ENCODE data around the gene ATF6.

ATF6 gene

DNA sequence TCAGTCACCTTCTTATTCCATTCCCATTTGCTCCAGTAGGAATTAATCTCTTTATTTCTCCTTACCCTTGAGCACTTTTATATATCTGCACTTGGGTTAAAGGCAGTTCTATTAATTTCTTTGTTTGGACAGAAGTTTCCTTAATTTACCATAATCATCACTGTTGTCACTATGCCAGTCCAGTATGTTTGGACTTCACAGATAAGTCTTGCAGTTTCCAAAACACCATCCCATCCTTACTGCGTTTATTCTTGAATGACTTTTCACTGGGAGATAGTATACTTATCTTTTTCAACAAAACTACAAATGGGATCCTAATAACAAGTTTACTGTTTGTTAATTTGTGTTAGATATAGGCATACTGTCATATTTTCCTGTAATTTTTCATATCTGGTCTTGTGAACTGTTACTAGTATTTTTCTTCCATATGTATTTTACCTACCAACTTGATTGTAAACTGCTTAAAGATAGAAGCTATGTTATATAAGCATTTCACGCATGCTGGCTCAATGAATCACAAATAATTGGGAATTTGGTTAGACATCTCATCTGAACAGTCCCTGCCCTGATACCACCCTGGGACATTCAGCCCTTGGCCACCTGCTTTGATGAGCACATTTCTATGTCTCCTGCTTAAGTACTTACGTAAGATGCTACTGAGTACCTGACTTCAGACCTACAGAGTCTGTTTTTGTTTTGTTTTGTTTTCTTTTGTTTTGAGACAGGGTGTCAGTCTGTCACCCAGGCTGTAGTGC lies 179.4 kb downstream of the ATF6 start:
- no peak for DNase-seq

DNA sequence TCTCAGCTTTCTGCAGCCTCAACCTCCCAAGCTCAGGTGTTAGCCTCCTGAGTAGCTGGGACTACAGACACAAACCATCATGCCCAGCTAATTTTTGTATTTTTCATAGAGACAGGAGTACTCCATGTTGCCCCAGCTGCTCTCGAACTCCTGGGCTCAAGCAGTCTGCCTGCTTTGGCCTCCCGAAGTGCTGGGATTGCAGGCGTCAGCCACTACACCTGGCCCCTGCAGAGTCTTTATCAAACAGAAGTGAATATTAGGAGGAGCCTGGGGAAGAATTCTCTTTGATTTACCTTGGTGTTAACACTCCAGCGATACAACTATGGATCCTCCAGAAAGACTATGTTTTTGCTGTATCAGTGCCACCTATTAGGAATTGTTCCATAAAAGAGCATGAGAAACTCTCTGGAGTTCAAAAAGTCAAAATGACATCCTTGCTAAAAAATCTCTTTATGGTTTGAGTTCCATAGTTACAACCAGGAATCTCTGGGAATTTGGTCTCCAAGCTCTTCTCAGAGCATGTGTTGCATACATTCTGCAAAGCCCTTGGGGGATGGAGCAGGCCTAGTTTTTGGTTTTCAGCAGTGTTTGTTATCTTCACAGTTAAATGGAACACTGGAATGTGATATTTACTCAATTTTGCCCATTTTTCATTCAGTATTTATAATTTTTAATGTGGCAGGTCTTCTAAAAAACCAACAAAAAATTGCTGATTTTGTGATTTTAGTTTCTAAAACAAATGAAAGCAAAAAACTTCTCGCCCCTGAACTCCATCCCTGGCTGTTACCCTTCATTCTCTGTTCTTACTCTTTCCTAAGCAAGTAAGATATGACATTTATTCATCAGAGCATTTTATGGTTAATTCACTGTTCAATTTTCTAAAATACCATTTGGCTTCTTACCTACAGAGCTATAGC lies 180.2 kb downstream of the ATF6 start:
- DNase-seq = no peak

- DNase-seq = no peak
Observed at GRCh38 chr1:161948435-161948834, 182.3 kb downstream of the ATF6 start.

GRCh38 chr1:161949548-161949947 lies 183.4 kb downstream of the ATF6 start:
- no peak for DNase-seq

DNA sequence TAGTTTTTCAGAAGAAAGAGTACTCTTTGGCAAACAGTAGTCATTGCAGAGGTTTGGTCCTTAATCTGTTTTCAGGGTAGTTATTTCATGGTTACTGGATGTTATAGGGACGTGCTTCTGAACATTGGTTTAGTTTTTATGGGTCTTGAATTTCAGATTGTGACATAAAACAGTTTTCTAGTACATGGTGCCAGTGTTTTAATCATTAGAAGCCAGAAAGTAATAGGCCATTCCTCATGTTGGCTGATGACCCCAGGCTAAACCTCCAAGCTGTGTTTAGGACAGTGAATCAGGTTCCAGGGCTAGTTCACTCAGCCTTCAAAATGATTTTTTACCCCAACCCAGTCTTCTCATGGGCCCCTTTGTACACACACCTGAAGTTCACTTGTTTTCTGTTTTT lies 184.3 kb downstream of the ATF6 start:
- no peak for DNase-seq

DNA sequence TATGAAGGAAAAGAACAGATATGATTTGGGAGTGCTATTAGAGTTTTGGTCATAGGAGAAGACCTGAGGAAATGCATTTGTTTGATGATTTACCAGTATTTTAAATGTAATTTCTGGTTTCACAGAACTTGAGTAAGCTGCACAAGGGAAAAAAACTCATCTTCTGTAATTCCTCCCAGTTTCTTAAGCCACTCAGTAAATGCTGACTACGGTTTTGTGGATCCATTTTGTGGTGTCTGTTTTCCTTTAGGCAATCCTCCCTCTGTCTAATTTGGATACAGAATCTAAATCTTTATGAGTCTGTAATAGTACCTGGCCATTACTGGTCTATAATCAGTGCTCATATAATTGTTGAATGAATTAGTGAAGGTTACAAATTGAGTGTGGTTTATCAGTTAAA lies 185.5 kb downstream of the ATF6 start:
- no peak for DNase-seq

DNA sequence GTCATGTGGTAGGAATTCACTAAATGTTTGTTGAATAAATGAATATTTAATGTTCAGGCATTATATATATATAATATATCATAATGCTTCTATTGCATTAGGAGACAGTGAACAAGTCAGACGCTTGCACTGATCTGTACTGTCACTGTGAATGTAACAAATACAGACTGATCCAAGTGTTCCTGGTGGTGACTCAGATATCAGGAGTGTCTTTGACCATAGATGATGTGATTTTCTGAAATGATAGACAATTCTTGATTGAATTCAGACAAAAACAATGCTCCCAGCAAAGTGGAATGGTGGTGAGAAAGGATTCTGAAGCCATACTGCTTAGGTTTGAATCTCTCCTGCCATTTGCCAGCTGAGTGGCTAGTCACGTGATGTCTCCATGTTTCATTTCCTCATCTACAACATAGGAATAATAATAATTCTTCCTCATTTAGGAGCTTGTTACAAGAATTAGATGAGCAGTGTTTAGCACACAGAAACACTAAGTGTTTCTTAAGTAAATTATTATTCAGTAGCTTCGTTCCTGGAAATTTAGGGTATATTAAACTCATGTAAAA lies 186.6 kb downstream of the ATF6 start:
- no peak for DNase-seq

GRCh38 chr1:161953256-161953920 lies 187.3 kb downstream of the ATF6 start:
- DNase-seq = no peak

DNA sequence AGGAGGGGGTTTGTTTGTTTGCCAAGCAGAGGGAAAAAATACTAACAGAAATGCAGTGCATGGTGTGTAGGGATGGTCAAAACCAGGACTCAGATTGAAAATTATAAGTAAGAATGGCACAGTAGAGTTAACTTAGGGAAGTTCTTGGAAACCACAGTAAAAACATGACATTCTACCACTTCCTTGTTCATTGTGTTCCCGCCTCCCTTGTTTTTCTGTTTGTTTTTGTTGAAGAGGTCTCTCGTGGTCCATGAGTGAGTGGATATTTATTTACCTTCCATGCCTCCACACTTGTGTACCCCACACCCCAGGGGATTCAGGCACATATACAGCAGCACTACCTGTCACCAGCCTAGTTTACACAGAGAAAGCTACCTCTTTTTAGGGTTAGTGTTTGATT lies 187.9 kb downstream of the ATF6 start:
- no peak for DNase-seq

GRCh38 chr1:161954466-161954865 lies 188.3 kb downstream of the ATF6 start:
- DNase-seq = no peak

DNA sequence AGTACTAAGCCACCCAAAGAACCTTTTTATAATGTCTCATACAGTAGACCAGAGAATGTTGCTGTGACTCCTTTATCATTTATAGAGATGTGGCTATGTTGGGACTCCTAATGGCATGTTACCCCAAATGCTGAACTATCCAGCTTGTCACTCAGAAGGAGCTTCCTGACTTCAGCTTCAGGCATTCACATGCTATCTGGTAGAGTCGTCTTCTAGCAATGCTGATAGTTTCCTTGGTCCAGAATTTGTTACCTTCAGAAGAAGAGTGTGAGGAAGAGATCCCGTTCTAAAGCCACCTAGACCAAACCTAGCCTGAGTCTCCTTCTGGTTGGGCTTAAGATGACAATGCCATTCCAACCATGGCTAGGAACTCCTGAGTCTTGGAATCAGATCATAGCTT lies 189.5 kb downstream of the ATF6 start:
- no peak for DNase-seq

GRCh38 chr1:161956097-161956496 lies 190.0 kb downstream of the ATF6 start:
- no peak for DNase-seq

GRCh38 chr1:161956930-161957329 lies 190.8 kb downstream of the ATF6 start:
- no peak for DNase-seq

- no peak for DNase-seq
Observed at GRCh38 chr1:161958425-161958824, 192.3 kb downstream of the ATF6 start.

DNA sequence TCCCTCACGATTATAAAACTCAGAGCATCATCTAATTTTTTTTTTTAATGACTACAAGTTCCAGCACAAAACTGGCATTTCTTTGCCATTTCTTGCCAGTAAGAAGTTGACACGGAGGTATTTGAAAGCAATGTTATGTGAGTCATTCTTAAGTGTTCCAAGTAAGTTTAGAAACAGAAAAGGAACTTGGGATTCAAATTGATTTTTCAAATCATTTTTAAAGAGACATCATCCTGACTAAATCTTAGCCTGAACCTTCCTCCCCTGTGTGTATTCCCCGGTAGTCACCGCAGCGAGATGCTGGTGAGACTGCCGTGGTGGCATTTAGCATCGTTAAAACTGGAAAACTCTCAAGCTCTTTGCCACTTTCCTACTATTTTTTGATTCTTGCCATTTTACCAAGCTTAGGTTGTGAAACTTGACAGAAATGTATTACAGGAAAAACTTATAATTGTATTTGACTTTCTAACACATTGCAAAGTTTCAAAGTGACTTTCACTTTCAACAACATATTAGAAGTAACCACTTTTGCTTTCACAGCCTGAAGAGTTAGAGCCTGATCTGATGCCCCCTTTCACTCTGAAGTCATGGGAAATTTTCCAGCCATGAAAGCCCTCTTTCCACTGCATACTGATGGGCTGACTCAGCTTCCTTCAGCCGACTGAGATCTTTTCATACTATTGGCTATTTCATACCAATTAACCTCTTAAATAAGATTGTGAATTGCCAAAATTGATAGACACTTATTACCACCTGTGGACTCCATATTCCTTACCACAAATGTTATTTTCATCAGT lies 196.2 kb downstream of the ATF6 start:
- no peak for DNase-seq

DNA sequence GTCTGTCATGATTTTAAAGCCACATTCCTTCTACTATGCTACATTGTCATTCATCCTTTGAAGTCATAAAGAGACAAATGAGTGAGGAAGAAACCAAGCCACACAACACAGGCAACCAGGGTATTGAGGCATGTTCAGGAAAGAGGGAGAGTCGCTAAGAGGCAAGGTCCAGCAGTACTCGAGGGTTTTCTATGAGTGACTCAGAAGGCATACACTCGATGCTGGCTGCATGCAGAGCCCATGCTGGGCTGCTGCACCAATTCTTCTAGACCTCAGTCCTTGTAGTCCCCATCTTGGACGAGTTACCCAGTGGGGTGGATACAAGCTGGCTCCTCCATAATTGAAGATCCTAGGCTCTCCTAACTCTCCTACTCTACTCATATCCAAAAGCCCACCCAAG lies 199.9 kb downstream of the ATF6 start:
- no peak for DNase-seq

- DNase-seq = no peak
Observed at GRCh38 chr1:161970036-161970435, 203.9 kb downstream of the ATF6 start.

GRCh38 chr1:161970633-161971032 lies 204.5 kb downstream of the ATF6 start:
- no peak for DNase-seq

DNA sequence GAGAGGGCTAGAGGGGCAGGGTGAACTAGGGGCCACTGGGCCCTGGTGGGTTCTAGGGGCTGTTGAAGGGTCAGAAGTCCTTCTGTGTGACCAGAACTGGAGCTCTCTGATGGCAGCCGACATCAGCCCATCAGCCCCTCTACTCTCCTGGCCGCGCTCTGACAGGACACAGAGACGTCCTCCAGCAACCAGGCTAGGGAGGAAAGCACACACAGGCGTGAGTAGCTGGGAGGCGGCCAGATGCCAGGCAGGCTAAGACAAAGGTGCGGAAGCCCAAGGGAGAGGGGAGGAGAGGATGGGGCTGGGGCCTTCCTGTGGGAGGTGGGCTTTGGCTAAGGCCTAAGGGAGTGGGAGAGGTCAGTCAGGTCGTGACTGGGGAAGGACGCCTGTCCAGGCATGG lies 206.7 kb downstream of the ATF6 start:
- DNase-seq = no peak

DNA sequence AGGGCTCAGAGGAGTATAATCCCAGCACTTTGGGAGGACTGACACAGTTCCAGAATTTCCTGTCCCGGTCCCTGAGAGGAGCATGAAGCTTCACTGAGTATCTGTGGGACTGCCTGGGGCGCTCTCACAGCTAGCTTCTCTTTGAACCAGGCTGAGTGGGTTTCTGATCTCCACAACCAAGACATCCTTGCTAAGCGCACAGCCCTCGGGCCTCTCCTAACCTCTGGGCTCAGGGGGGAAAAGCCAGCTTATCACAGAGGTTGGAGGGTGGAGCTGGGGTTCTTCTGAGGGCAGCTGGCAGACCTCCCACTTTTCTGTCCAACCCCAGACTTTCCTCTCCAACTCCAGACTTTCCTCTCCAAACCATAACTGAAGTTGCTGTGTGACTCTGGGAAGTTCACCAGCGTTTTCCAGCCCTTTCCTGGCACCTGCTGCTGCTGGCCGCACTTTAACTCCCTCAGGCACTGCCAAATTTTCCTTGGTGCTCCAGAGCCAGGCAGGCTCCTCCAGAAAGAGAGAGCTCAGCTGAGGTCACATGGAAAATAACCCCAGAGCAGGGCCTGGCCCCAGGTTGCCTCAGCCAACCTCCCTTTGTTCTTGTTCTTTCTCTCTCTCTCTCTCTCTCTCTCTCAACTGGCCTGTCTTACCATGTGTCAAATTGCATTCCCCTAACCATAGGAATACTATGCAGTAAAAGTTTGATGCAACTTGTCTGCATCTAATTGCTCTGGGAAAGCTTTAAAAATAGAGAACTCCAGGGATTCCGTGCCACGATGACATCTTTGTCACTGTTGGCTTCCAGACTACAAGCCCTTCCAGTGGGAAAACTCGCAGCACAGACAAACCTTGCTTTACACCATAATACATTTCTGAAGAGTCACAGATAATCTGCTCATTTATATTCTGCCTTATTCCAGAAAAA lies 208.1 kb downstream of the ATF6 start:
- DNase-seq = no peak

Measured in central memory CD4-positive, alpha-beta T cell (primary cell).